HG03095 (cell line): Measurements from ENCODE around the gene TMEM11.
A peak's percentile ranks its signal among the peaks of the same experiment; 100 is the strongest.

ENCODE experiments used
- ATAC-seq: cut with Tn5 transposase; IDR thresholded peaks from one replicate; pipeline ENCODE4 v1.9.1; 2021; ENCODE audit warnings: moderate library complexity; ENCODE audit not compliant: unreplicated experiment

TMEM11 gene

GRCh38 chr17:21186399-21187187 lies 27.4 kb downstream of the TMEM11 start:
- no peak for ATAC-seq

DNA sequence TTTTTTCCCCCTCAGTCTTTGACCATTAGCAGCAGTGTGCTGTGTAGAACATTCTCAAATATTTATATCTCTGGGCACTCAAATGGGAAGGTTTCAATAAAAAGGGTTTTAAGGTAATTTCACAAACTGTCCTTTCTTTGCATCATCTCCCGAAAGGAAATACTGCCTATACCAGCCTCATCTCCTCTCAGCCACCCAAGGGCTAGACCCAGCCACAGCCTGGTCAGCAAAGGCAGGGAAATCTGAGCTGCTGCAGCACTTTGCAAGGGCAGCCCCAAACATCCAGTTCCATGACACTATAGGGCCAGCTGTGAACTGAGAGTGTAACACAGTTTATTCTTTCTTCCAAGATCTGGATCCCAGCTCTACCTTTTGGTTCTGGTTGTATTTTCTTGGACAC lies 28.9 kb downstream of the TMEM11 start:
- no peak for ATAC-seq

- ATAC-seq: no peak
Observed at GRCh38 chr17:21184570-21184969, 29.4 kb downstream of the TMEM11 start.

DNA sequence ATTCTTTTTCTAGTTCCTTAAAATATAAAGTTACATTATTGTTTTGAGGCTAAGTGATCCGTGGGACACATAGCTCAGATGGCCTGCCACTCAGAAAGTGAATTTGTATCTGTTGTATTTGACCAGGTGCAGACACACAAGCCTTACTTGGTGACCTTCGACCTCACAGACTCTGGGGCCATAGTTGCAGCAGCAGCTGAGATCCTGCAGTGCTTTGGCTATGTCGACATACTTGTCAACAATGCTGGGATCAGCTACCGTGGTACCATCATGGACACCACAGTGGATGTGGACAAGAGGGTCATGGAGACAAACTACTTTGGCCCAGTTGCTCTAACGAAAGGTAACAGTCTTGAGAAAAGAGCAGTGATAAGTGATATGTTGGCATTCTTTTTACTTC lies 30.5 kb downstream of the TMEM11 start:
- no peak for ATAC-seq

DNA sequence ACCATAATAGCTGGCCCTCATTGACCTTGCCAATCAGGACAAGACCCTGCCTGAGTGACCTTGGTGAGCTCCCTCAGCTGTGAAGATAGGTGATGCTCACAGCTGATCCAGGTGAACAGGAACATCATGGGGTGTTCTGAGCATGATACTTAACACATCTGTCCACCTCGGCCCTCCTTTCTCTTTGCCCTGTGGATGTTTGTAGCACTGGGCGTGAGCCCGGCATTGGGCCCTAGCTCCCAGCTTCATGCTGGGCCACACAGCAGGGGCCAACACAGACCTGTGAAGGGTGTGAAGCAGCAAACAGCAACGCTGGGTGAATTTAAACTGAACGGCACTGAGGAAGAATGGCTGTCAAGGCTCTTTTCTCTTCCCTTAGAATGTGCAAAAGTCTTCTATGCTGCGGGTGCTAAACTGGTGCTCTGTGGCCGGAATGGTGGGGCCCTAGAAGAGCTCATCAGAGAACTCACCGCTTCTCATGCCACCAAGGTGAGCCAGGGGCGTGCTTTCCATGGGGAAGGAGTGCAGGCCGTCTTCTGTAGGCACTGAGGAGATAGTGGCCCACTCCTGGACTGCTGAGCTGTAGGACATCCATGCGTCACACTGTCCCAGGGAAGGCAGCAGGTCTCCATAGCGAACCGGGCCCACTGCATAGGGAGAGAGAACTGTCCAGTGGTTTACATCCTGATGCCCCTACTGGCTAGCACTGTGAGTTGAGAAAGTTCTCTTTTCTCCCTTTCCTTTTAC lies 35.9 kb downstream of the TMEM11 start:
- ATAC-seq: no peak

DNA sequence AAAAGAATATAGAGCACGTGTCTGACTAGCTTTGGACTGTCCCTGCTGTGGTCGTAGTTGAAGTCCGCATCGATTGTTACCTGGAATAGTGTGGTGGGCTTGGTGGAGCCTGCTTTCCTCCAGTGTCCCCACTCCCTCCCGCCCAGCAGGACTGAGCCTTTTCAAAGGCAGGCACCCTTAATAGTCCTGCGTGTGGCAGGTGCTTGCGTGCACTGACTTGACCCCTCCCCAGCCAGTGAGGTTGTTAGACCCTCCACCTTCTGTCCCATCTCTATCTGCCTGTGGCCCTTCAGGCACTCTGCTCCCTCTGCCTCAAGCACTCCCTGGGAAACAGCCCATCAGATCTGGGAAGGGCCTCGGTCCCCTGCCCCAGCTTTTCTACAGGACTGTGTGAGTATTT lies 36.6 kb downstream of the TMEM11 start:
- ATAC-seq: no peak

GRCh38 chr17:21176773-21177395 lies 37.1 kb downstream of the TMEM11 start:
- no peak for ATAC-seq

GRCh38 chr17:21174713-21175112 lies 39.2 kb downstream of the TMEM11 start:
- no peak for ATAC-seq

DNA sequence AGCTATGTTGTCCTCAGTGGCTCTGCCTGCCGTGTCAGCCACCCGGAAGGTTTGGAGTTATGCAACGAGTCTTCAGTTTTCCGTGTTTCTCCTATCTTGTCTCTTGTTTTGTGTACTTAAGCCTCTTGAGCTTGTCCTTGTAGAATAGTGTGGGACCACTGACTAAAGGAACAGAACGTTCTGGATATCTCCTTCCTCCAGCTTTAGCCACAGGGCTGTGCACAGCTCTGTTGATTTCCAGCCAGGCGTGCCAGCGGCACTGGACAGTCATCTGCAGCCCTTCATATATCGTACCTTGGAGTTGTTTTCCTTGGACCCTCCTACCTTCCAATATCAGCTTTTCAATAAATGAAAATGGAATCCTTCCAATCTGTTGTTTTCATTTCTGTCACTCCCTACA lies 39.8 kb downstream of the TMEM11 start:
- no peak for ATAC-seq

DNA sequence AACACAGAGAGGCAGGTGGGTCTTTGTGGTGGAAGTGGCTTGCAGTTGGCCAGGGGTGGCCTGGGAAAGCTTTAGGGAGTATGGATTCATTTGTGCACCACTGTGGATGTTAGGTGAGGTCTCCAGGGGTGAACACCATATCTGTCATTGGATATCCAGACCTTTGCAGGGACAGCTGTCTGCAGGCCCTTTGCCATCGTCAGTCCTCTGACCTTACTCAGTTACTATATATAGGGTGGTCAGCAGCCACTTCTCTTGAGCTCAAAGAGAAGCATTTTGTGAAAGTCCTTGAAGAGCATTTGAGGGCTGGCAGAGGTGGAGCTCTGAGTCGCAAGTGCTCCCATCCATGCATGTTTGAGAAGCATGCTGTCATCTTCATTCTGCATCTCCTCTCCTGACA lies 40.4 kb downstream of the TMEM11 start:
- ATAC-seq: no peak

- ATAC-seq: no peak
Observed at GRCh38 chr17:21172846-21173245, 41.1 kb downstream of the TMEM11 start.

- no peak for ATAC-seq
Observed at GRCh38 chr17:21171970-21172510, 41.9 kb downstream of the TMEM11 start.

DNA sequence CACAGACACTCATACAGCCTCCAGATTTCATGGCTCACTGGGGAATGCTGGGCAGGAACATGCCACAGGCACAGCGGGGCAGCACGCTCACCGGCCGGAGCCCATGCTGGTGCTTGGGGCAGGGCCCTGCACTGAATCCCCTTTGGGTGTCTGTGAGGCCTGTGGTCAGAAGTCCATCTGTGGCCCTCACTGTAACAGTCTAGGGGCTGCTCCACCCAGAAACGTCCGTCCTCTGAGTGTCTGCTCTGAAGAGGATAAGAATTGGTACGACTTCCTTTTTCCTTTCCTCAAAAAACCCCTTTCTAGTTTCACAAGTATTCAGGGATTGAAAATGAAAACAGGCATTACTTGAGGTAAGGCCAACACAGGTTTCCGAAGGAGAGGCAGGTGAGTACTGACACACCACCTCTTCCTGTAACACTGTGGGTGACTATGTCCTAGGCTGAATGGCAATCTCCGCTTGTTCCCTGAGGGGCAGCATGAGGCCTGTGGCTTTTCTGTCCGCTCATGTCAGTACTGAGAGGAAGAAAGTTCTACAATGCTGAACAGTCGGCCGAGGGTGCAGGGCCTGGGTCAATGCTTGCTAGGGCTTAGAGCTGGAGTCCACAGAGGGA lies 42.5 kb downstream of the TMEM11 start:
- ATAC-seq: peak; percentile 72

DNA sequence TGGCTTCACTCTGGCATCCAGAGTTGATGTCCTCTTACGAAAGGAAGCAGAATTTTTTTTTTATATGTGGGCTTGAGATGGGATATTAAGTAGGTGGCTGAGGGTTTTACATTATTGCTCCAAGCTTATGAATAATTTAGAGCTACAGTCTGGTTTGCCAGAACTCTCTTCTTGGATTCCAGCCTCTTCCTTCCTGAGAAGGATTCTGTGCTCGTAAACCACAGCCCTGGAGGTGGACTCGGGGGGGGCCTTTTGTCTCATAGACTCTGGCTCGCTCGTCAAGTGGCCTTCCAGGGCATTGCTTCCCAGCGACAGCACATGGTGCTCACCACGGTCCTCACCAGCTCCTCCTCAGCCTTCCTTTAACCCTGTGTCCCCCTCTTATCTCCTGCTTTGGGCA lies 43.2 kb downstream of the TMEM11 start:
- ATAC-seq: no peak

DNA sequence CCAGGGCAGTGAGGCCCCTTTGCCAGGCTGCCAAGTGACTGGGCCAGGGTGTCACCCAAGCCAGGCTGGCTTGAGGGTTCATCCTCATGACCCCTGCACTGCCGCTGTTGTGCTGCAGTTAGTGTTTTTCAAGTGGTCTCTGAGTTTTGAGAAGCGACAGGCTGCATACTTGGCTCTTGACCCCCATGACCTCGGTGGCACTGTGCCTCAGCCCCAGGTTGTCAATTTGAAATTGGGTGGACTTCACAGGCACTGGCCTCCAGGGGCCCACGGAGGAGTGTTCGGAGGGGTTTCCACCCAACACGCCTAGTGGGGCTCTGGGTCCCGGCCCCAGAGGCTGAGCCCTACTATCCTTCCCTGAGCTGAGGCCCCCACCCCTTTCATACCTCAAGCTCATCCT lies 44.5 kb downstream of the TMEM11 start:
- ATAC-seq: no peak

- ATAC-seq: no peak
Observed at GRCh38 chr17:21168555-21168865, 45.5 kb downstream of the TMEM11 start.

DNA sequence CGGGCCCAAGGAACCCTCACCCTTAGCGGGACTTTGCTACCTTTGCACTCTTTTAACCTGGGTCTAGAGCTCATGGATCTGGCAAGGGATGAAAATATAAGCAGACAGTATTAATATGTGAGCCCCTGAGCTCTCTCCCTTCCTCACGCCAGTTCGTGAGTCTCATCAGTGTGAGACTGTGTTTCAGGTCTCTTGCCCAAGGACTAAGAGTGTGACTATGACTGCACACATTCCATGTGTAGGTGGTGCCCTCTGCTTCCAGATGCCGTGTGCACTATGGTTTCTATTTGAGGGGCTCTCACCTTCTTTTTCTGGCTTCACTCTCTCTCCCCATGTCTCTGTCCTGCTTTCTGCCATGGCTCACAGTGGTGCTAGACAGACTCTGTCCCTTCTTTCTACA lies 46.7 kb downstream of the TMEM11 start:
- no peak for ATAC-seq

DNA sequence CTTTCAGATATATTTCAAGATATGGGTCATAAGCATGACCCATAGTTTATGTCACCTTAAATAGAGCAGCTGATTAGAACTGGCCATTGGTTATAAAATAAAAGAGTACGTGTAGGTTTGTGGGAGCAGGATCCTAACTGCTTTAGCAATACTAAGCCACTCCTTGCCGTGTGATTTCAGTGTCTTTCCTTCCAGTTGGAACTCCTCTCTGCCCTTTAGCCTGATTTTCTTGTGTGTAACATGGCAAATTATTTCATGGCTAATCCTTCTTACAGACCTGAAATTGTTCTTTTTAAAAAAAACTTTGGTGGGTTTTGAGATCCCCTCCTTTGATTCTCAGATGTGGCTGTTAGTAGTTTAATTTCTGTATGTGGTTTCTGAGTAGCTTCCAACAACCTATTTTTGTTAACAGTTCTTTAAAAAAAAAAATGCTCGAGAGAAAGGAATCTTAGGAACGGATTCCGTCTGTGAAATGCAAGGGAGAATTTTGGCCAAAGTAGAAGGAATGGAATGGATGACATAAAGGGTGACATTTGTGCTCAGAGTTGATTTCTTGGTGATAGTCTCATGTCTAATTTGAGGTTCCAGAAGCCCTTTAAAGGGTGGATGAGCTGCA lies 47.3 kb downstream of the TMEM11 start:
- ATAC-seq: no peak

GRCh38 chr17:21165922-21166594 lies 47.9 kb downstream of the TMEM11 start:
- ATAC-seq: no peak

DNA sequence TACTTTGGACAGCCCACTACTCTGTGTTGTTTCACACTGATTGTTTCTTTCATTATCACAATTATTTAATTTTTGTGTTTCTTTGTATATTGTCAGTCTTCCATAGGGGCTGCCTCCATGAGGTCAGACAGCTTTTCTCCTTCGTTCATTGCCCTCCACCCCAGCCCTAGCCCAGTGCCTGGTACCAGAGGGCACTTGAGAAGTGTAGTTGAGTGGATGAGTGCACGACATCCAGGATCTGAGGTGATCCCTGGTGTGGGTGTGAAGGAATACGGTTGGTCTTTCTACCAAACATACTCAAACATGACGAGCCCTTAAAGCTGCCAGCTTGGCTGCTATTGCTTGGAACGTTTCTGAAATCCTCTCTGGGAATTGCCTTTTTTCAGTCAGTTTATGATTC lies 49.3 kb downstream of the TMEM11 start:
- no peak for ATAC-seq

GRCh38 chr17:21164216-21164615 lies 49.7 kb downstream of the TMEM11 start:
- ATAC-seq: no peak
